Measurements from ENCODE around the gene CYP19A1.

CYP19A1 gene

GRCh38 chr15:51332206-51333147 lies 5.9 kb downstream of the CYP19A1 start:
- Histone ChIP-seq H3K4me1 (ENCODE audit: insufficient read depth, low read length) (no peaks in the 10 kb centered on the region), H3K4me3 (ENCODE audit: low read length) (no peak overlapping the region), H2AFZ (ENCODE audit: low read depth, low read length) (no peak overlapping the region), H3K36me3 (ENCODE audit: insufficient read depth, low read length) (no peaks in the 10 kb centered on the region), H3K27me3 (ENCODE audit: insufficient read depth, low read length) (no peaks in the 10 kb centered on the region), H3K9me3 (ENCODE audit: low read length) (no peaks in the 10 kb centered on the region)

GRCh38 chr15:51331141-51331540 lies 7.3 kb downstream of the CYP19A1 start:
- no peaks in the 10 kb centered on the region for H3K27me3 ChIP-seq (ENCODE audit: insufficient read depth, low read length)
- H3K4me1 ChIP-seq (ENCODE audit: insufficient read depth, low read length) = no peaks in the 10 kb centered on the region
- H3K9me3 ChIP-seq (ENCODE audit: low read length) = no peaks in the 10 kb centered on the region

GRCh38 chr15:51328926-51329325 lies 9.5 kb downstream of the CYP19A1 start:
- Histone ChIP-seq H3K27me3 (ENCODE audit: insufficient read depth, low read length) (no peaks in the 10 kb centered on the region), H3K4me1 (ENCODE audit: insufficient read depth, low read length) (no peaks in the 10 kb centered on the region), H3K4me3 (ENCODE audit: low read length) (no peak overlapping the region), H2AFZ (ENCODE audit: low read depth, low read length) (no peak overlapping the region), H3K9me3 (ENCODE audit: low read length) (no peaks in the 10 kb centered on the region), H3K36me3 (ENCODE audit: insufficient read depth, low read length) (no peaks in the 10 kb centered on the region)

More at GRCh38 chr15:51331141-51331540, 7.3 kb downstream of the CYP19A1 start:
- Histone ChIP-seq H3K36me3 (ENCODE audit: insufficient read depth, low read length) (no peaks in the 10 kb centered on the region), H2AFZ (ENCODE audit: low read depth, low read length) (no peak overlapping the region), H3K4me3 (ENCODE audit: low read length) (no peak overlapping the region)

GRCh38 chr15:51327081-51327480 lies 11.3 kb downstream of the CYP19A1 start:
- H3K9me3 ChIP-seq (ENCODE audit: low read length) = no peaks in the 10 kb centered on the region
- no peak overlapping the region for H3K4me3 ChIP-seq (ENCODE audit: low read length)
- no peaks in the 10 kb centered on the region for H3K27me3 ChIP-seq (ENCODE audit: insufficient read depth, low read length)
- no peak overlapping the region for H2AFZ ChIP-seq (ENCODE audit: low read depth, low read length)
- H3K36me3 ChIP-seq (ENCODE audit: insufficient read depth, low read length) = no peaks in the 10 kb centered on the region
- H3K4me1 ChIP-seq (ENCODE audit: insufficient read depth, low read length) = no peaks in the 10 kb centered on the region

- Histone ChIP-seq H2AFZ (ENCODE audit: low read depth, low read length) (no peak overlapping the region), H3K36me3 (ENCODE audit: insufficient read depth, low read length) (no peaks in the 10 kb centered on the region)
These were observed 13.2 kb downstream of the CYP19A1 start for GRCh38 chr15:51325167-51325566.

GRCh38 chr15:51323749-51324148 lies 14.6 kb downstream of the CYP19A1 start:
- H3K27me3 ChIP-seq (ENCODE audit: insufficient read depth, low read length) = no peaks in the 10 kb centered on the region
- H3K9me3 ChIP-seq (ENCODE audit: low read length) = no peaks in the 10 kb centered on the region
- H3K4me1 ChIP-seq (ENCODE audit: insufficient read depth, low read length) = no peaks in the 10 kb centered on the region
- no peak overlapping the region for H3K4me3 ChIP-seq (ENCODE audit: low read length)
- H2AFZ ChIP-seq (ENCODE audit: low read depth, low read length) = no peak overlapping the region
- H3K36me3 ChIP-seq (ENCODE audit: insufficient read depth, low read length) = no peaks in the 10 kb centered on the region

More at GRCh38 chr15:51325167-51325566, 13.2 kb downstream of the CYP19A1 start:
- Histone ChIP-seq H3K4me1 (ENCODE audit: insufficient read depth, low read length) (no peaks in the 10 kb centered on the region), H3K9me3 (ENCODE audit: low read length) (no peaks in the 10 kb centered on the region), H3K27me3 (ENCODE audit: insufficient read depth, low read length) (no peaks in the 10 kb centered on the region), H3K4me3 (ENCODE audit: low read length) (no peak overlapping the region)

GRCh38 chr15:51322621-51323296 lies 15.6 kb downstream of the CYP19A1 start:
- H3K9me3 ChIP-seq (ENCODE audit: low read length) = no peaks in the 10 kb centered on the region
- H3K36me3 ChIP-seq (ENCODE audit: insufficient read depth, low read length) = no peaks in the 10 kb centered on the region
- H3K4me3 ChIP-seq (ENCODE audit: low read length) = no peak overlapping the region
- no peak overlapping the region for H2AFZ ChIP-seq (ENCODE audit: low read depth, low read length)
- no peaks in the 10 kb centered on the region for H3K27me3 ChIP-seq (ENCODE audit: insufficient read depth, low read length)
- no peaks in the 10 kb centered on the region for H3K4me1 ChIP-seq (ENCODE audit: insufficient read depth, low read length)

GRCh38 chr15:51321316-51321715 lies 17.1 kb downstream of the CYP19A1 start:
- Histone ChIP-seq H3K4me1 (ENCODE audit: insufficient read depth, low read length) (no peaks in the 10 kb centered on the region), H2AFZ (ENCODE audit: low read depth, low read length) (no peak overlapping the region), H3K27me3 (ENCODE audit: insufficient read depth, low read length) (no peaks in the 10 kb centered on the region), H3K36me3 (ENCODE audit: insufficient read depth, low read length) (no peaks in the 10 kb centered on the region), H3K9me3 (ENCODE audit: low read length) (no peaks in the 10 kb centered on the region), H3K4me3 (ENCODE audit: low read length) (no peak overlapping the region)

GRCh38 chr15:51320843-51321242 lies 17.6 kb downstream of the CYP19A1 start:
- Histone ChIP-seq H3K4me3 (ENCODE audit: low read length) (no peak overlapping the region), H3K27me3 (ENCODE audit: insufficient read depth, low read length) (no peaks in the 10 kb centered on the region), H3K36me3 (ENCODE audit: insufficient read depth, low read length) (no peaks in the 10 kb centered on the region), H2AFZ (ENCODE audit: low read depth, low read length) (no peak overlapping the region), H3K9me3 (ENCODE audit: low read length) (no peaks in the 10 kb centered on the region), H3K4me1 (ENCODE audit: insufficient read depth, low read length) (no peaks in the 10 kb centered on the region)

GRCh38 chr15:51319539-51319938 lies 18.9 kb downstream of the CYP19A1 start:
- Histone ChIP-seq H3K27me3 (ENCODE audit: insufficient read depth, low read length) (no peaks in the 10 kb centered on the region), H2AFZ (ENCODE audit: low read depth, low read length) (no peak overlapping the region), H3K4me3 (ENCODE audit: low read length) (no peak overlapping the region), H3K9me3 (ENCODE audit: low read length) (no peaks in the 10 kb centered on the region), H3K4me1 (ENCODE audit: insufficient read depth, low read length) (no peaks in the 10 kb centered on the region), H3K36me3 (ENCODE audit: insufficient read depth, low read length) (no peaks in the 10 kb centered on the region)

- Histone ChIP-seq H3K9me3 (ENCODE audit: low read length) (no peaks in the 10 kb centered on the region), H3K27me3 (ENCODE audit: insufficient read depth, low read length) (no peaks in the 10 kb centered on the region), H3K36me3 (ENCODE audit: insufficient read depth, low read length) (no peaks in the 10 kb centered on the region), H3K4me1 (ENCODE audit: insufficient read depth, low read length) (no peaks in the 10 kb centered on the region), H3K4me3 (ENCODE audit: low read length) (no peak overlapping the region), H2AFZ (ENCODE audit: low read depth, low read length) (no peak overlapping the region)
These were observed 19.8 kb downstream of the CYP19A1 start for GRCh38 chr15:51318382-51319150.

- Histone ChIP-seq H3K36me3 (ENCODE audit: insufficient read depth, low read length) (no peaks in the 10 kb centered on the region), H3K9me3 (ENCODE audit: low read length) (no peaks in the 10 kb centered on the region), H3K4me3 (ENCODE audit: low read length) (no peak overlapping the region), H3K27me3 (ENCODE audit: insufficient read depth, low read length) (no peaks in the 10 kb centered on the region), H2AFZ (ENCODE audit: low read depth, low read length) (no peak overlapping the region), H3K4me1 (ENCODE audit: insufficient read depth, low read length) (no peaks in the 10 kb centered on the region)
These were observed 21.8 kb downstream of the CYP19A1 start for GRCh38 chr15:51316636-51317035.

GRCh38 chr15:51315726-51316125 lies 22.7 kb downstream of the CYP19A1 start:
- no peaks in the 10 kb centered on the region for H3K4me1 ChIP-seq (ENCODE audit: insufficient read depth, low read length)
- H3K36me3 ChIP-seq (ENCODE audit: insufficient read depth, low read length) = no peaks in the 10 kb centered on the region
- H3K9me3 ChIP-seq (ENCODE audit: low read length) = no peaks in the 10 kb centered on the region
- H3K4me3 ChIP-seq (ENCODE audit: low read length) = no peak overlapping the region
- H2AFZ ChIP-seq (ENCODE audit: low read depth, low read length) = no peak overlapping the region
- no peaks in the 10 kb centered on the region for H3K27me3 ChIP-seq (ENCODE audit: insufficient read depth, low read length)

All from neuron (in vitro differentiated cells).